CD14-positive monocyte (primary cell): ENCODE measurements around the gene TCF21. TPM values are rescaled to one million over a fixed set of nuclear protein-coding genes. Genes with fewer than 3 reads are reported as not detected.

ENCODE experiments used
- DNase-seq, 3 donors: peaks; one replicate each; pipeline ENCODE4 v3.0.0-alpha.2; 2011 to 2022
- H2AFZ ChIP-seq: 2 replicates; pipeline ENCODE4 v1.6.0; 2012; ENCODE audit warnings: mild to moderate bottlenecking, low read depth, low read length, inconsistent platforms; ENCODE audit not compliant: insufficient read depth, poor library complexity, severe bottlenecking
- H3K27ac ChIP-seq, 2 donors: 1 replicate in 1 of 2; 2 replicates in 1 of 2; pipeline ENCODE4 v1.5.1; 2012 to 2013; ENCODE audit warnings: low read length in 2 of 2, control low read depth in 1 of 2, inconsistent platforms in 1 of 2, low read depth in 1 of 2, mild to moderate bottlenecking in 1 of 2
- H3K27me3 ChIP-seq, 2 donors: one replicate each; pipeline versions ENCODE4 v1.6.0 to v1.6.1; 2011 to 2013; ENCODE audit warnings: low read length in 2 of 2; ENCODE audit not compliant: control insufficient read depth in 2 of 2, insufficient read depth in 2 of 2
- H3K36me3 ChIP-seq, 2 donors: replicated peaks in 1 of 2; 1 replicate in 1 of 2; 2 replicates in 1 of 2; pipeline versions ENCODE4 v1.5.1 to v1.6.1; 2012 to 2013; ENCODE audit warnings: low read length in 2 of 2, control low read depth in 1 of 2, inconsistent platforms in 1 of 2, mild to moderate bottlenecking in 1 of 2; ENCODE audit not compliant: insufficient read depth in 2 of 2, control insufficient read depth in 1 of 2
- H3K4me1 ChIP-seq, 2 donors: 1 replicate in 1 of 2; 2 replicates in 1 of 2; pipeline versions ENCODE4 v1.5.1 to v1.6.1; 2012 to 2013; ENCODE audit warnings: low read length in 2 of 2, control low read depth in 1 of 2, inconsistent platforms in 1 of 2, mild to moderate bottlenecking in 1 of 2, moderate library complexity in 1 of 2; ENCODE audit not compliant: insufficient read depth in 2 of 2, control insufficient read depth in 1 of 2
- H3K4me2 ChIP-seq: replicated peaks from 2 replicates; pipeline ENCODE3; 2012; ENCODE audit warnings: low read length, moderate library complexity, mild to moderate bottlenecking; ENCODE audit not compliant: poor library complexity, severe bottlenecking; ENCODE audit errors: extremely low read depth
- H3K4me3 ChIP-seq, 3 experiments: fragments of 200-600 bp in 1 of 3; sonication (generic) in 1 of 3; replicated peaks in 1 of 3; 1 replicate in 2 of 3; 2 replicates in 1 of 3; pipeline ENCODE4 v1.5.1; 2011 to 2013; ENCODE audit warnings: low read length in 3 of 3, mild to moderate bottlenecking in 3 of 3, control low read depth in 2 of 3, low read depth in 2 of 3, inconsistent platforms in 1 of 3, moderate library complexity in 1 of 3
- H3K79me2 ChIP-seq: 2 replicates; pipeline ENCODE4 v1.6.0; 2012; ENCODE audit warnings: mild to moderate bottlenecking, control low read depth, inconsistent platforms, low read length, moderate library complexity; ENCODE audit not compliant: insufficient read depth
- H3K9ac ChIP-seq: 2 replicates; pipeline ENCODE4 v1.6.0; 2017; ENCODE audit warnings: low read length, mild to moderate bottlenecking; ENCODE audit not compliant: insufficient read depth, poor library complexity, severe bottlenecking
- H3K9me3 ChIP-seq, 2 donors: replicated peaks in 1 of 2; 1 replicate in 1 of 2; 2 replicates in 1 of 2; pipeline versions ENCODE4 v1.5.1 to v1.6.1; 2012 to 2013; ENCODE audit warnings: low read length in 2 of 2, control low read depth in 1 of 2; ENCODE audit not compliant: control insufficient read depth in 1 of 2, insufficient read depth in 1 of 2
- H4K20me1 ChIP-seq: 2 replicates; pipeline ENCODE4 v1.6.0; 2012; ENCODE audit warnings: mild to moderate bottlenecking, low read length, control low read depth, moderate library complexity; ENCODE audit not compliant: insufficient read depth
- H3K27ac Mint-ChIP-seq, 7 donors: one replicate each; pipeline ENCODE4 v1.8.0; 2020; ENCODE audit warnings: mild to moderate bottlenecking in 7 of 7, mixed read lengths in 7 of 7, moderate library complexity in 6 of 7, inconsistent platforms in 2 of 7
- H3K27me3 Mint-ChIP-seq, 3 donors: one replicate each; pipeline ENCODE4 v1.8.0; 2021 to 2022; ENCODE audit warnings: low read depth in 3 of 3, mild to moderate bottlenecking in 3 of 3, mixed read lengths in 3 of 3, moderate library complexity in 3 of 3, inconsistent platforms in 1 of 3
- H3K36me3 Mint-ChIP-seq, 2 donors: one replicate each; pipeline ENCODE4 v1.8.0; 2020; ENCODE audit warnings: mixed read lengths in 2 of 2, inconsistent platforms in 1 of 2, mild to moderate bottlenecking in 1 of 2
- H3K4me1 Mint-ChIP-seq: one replicate; pipeline ENCODE4 v1.8.0; 2020; ENCODE audit warnings: mild to moderate bottlenecking, mixed read lengths
- H3K4me3 Mint-ChIP-seq, 2 donors: one replicate each; pipeline ENCODE4 v1.8.0; 2020; ENCODE audit warnings: mild to moderate bottlenecking in 2 of 2, mixed read lengths in 2 of 2, moderate library complexity in 1 of 2
- H3K9me3 Mint-ChIP-seq, 7 donors: one replicate each; pipeline ENCODE4 v1.8.0; 2020 to 2022; ENCODE audit warnings: mixed read lengths in 7 of 7, mild to moderate bottlenecking in 6 of 7, moderate library complexity in 6 of 7, inconsistent platforms in 2 of 7
- CTCF ChIP-seq: fragments of 200-600 bp; IDR thresholded peaks from one replicate; pipeline ENCODE4 v1.8.0; 2022; ENCODE audit warnings: antibody characterized with exemption, mild to moderate bottlenecking
- WGBS: methylation state at CpG from one replicate; pipeline ENCODE4 v1.1.5; 2013; ENCODE audit warnings: missing lambda C conversion rate; ENCODE audit not compliant: insufficient coverage; 5-methylcytosine and 5-hydroxymethylcytosine counted together
- intact Hi-C, 2 donors: fragments of 100-400 bp; cut with micrococcal nuclease; formaldehyde crosslinking; loops; one replicate each; pipeline versions ENCODE4 v1.15.0 to v1.15.1; 2023
- polyA plus RNA-seq, 3 donors: library from polyadenylated mRNA; depleted of rRNA in 1 of 3; unstranded in 2 of 3; stranded (reverse) in 1 of 3; fragments of 300-500 nt in 2 of 3; fragments of >200 nt in 1 of 3; fragmentation: Illumina TruSeq in 2 of 3; gene quantifications; 1 replicate in 2 of 3; 2 replicates in 1 of 3; pipeline ENCODE4 v1.2.3, GENCODE V29; 2012 to 2021

The TCF21 gene
- polyA plus RNA-seq, 3 donors = not detected

GRCh38 chr6:133889557-133890403, 867 bp downstream of the TCF21 start:
- WGBS = 7% methylated on average over 49 of the region's 56 CpGs
- H3K4me3 ChIP-seq = no peak overlapping the region
- Mint-ChIP-seq H3K27me3 (peaks cover 83 to 90% (median 88%) of the 10 kb centered on the region in 3 donors), H3K36me3 (peaks cover 5 to 9% of the 10 kb centered on the region in 2 donors), H3K4me3 (peak overlapping the region in 1 of 2 donors; percentile 73), H3K4me1 (peaks cover 25% of the 10 kb centered on the region), H3K9me3 (peaks cover 0 to 25% (median 14%) of the 10 kb centered on the region in 7 donors), H3K27ac (peak overlapping the region in 1 of 7 donors; percentile 60)
- H3K4me1 ChIP-seq = peaks cover 0 to 4% of the 10 kb centered on the region in 2 donors
- no peak overlapping the region for H3K4me2 ChIP-seq
- H3K9ac ChIP-seq = no peak overlapping the region
- intact Hi-C loops = no loop called here
- H3K36me3 ChIP-seq = no peaks in the 10 kb centered on the region
- no peak for TF ChIP-seq CTCF
- H3K27ac ChIP-seq = no peak overlapping the region
- H3K9me3 ChIP-seq = peaks cover 4 to 44% of the 10 kb centered on the region in 2 donors
- no peak overlapping the region for H2AFZ ChIP-seq
- H3K79me2 ChIP-seq = no peaks in the 10 kb centered on the region
- no peaks in the 10 kb centered on the region for H4K20me1 ChIP-seq
- H3K27me3 ChIP-seq = peaks cover 93 to 94% of the 10 kb centered on the region in 2 donors
- no peak for DNase-seq

GRCh38 chr6:133890711-133891148, 1.8 kb downstream of the TCF21 start:
- no peak overlapping the region for H3K27ac ChIP-seq
- Mint-ChIP-seq H3K27me3 (peaks cover 90 to 94% (median 93%) of the 10 kb centered on the region in 3 donors), H3K27ac (no peak overlapping the region), H3K4me3 (peak overlapping the region; percentile 65 to 89), H3K36me3 (peaks cover 5 to 9% of the 10 kb centered on the region in 2 donors), H3K4me1 (peaks cover 25% of the 10 kb centered on the region), H3K9me3 (peaks cover 0 to 25% (median 14%) of the 10 kb centered on the region in 7 donors)
- H3K9me3 ChIP-seq = peaks cover 4 to 53% of the 10 kb centered on the region in 2 donors
- no peak overlapping the region for H3K9ac ChIP-seq
- H2AFZ ChIP-seq = peak overlapping the region; percentile 41
- H4K20me1 ChIP-seq = no peaks in the 10 kb centered on the region
- WGBS = no CpG with 5 or more reads among the region's 4 CpGs
- intact Hi-C loops = no loop called here
- peak overlapping the region; percentile 58 for H3K4me2 ChIP-seq
- H3K36me3 ChIP-seq = no peaks in the 10 kb centered on the region
- no peak for DNase-seq
- H3K27me3 ChIP-seq = peaks cover 98 to 99% of the 10 kb centered on the region in 2 donors
- TF ChIP-seq CTCF = no peak
- no peaks in the 10 kb centered on the region for H3K79me2 ChIP-seq
- peaks cover 0 to 4% of the 10 kb centered on the region in 2 donors for H3K4me1 ChIP-seq
- H3K4me3 ChIP-seq = peak overlapping the region in 1 of 3 experiments; percentile 58
